ENCODE results near the gene NSL1. TPM values are rescaled to one million over a fixed set of nuclear protein-coding genes. Genes with fewer than 3 reads are reported as not detected.
"Not testable (repeated sequence)": the region's sequence is repeated elsewhere in the genome, so short reads cannot be mapped to it uniquely, and the experiment has no call there.

Gene NSL1
- total RNA-seq, 1 donor from 2014 or later, result 51.7 TPM

GRCh38 chr1:212749821-212750535 is 41.6 kb downstream of the NSL1 start:
- DNase-seq, result peak; percentile 60

DNA sequence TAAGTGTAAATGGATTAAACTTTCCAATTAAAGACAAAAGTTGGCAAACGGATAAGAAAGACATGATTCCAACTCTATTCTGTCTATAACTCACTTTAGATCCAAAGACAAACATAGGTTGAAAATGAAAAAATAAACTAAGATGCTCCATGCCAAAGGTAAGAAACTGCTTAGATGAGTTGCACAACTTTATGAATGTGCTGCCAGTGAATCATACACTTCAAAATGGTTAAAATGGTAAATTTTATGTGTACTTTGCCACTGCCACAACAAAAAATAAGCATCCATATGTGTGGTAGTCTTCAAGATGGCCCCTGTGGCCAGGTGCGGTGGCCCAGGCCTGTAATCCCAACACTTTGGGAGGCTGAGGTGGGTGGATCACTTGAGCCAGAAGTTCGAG is 45.0 kb downstream of the NSL1 start:
- no peak for DNase-seq

GRCh38 chr1:212745303-212745702 is 46.3 kb downstream of the NSL1 start:
- no peak for DNase-seq

DNA sequence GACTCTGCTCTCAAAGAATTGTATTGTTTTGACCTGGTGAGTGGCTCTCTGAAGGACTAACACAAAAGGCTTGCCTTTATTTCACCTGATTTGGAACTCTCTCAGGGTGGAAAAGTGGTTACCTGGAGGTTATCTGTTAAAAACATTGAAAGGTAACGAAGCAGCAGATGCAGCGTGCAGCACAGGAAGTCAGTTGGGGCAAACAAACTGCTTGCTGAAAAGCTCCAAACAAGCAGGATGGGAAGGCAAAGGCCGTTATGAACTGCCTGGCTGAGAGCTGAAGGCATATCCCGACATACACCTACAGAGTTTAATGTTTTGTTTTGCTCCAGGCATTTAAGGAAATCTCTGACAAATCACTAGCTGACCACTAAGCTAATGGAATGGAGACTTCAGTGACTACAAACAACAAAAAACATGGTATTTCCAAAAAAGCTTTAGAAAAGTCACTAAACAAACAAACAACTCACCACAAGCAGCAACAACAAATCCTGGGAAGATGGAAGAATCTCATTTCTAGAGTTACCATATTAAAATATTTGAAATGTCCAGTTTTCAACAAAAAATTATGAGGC is 47.6 kb downstream of the NSL1 start:
- no peak for DNase-seq

DNA sequence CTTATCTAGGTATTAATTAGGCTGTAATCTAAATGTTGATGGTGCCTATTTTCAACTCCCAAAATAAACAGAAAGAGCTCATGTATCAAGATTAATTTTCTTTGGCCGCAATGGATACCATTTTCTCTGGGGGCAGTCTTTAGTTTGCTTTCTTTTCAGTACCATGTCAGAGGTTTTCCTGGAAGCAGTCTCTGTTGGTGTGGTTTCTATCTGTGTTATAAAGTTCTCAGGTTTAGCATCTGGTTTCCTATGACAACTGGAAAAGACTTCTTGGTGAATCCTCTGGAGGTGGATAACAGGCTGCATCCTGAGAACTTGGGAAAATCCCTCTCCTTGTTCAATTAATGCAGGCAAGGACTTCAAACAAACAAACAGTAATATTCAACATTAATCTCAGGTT is 53.2 kb downstream of the NSL1 start:
- peak; percentile 19 for DNase-seq

GRCh38 chr1:212737559-212737958 is 54.0 kb downstream of the NSL1 start:
- no peak for DNase-seq

DNA sequence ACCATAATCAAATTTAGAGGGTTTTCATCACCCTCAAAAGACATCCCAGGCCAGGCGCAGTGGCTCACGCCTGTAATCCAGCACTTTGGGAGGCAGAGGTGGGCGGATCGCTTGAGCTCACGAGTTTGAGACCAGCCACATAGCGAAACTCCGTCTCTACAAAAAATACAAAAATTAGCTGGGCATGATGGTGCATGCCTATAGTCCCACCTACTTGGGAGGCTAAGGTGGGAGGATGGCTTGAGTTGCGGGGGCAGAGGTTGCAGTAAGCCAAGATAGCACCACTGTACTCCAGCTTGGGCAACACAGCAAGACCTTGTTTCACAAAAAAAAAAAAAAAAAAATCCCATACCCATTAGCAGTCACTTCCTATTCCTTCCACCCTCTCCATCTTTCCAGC is 58.5 kb downstream of the NSL1 start:
- no peak for DNase-seq

- DNase-seq, result no peak
Observed at GRCh38 chr1:212731630-212732029, 59.9 kb downstream of the NSL1 start.

DNA sequence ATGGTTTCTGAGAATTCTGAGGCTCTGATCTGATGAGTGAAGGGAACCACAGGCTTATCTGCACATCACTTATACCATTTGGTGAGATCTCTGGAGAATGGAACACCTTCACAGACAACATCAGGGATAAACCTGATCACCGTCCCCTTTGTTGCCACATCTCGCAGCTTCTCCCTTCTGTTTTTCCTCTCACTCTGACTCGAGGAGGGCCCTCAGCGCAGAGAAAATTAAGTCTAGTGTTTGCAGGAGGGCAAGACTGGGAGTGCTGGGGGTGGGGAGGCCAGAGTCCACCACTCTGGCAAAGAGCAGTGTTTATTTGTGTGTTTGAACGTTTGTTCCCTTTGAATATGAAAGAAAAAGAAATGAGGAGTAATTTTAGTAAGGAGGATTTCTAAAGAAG is 63.0 kb downstream of the NSL1 start:
- no peak for DNase-seq

DNA sequence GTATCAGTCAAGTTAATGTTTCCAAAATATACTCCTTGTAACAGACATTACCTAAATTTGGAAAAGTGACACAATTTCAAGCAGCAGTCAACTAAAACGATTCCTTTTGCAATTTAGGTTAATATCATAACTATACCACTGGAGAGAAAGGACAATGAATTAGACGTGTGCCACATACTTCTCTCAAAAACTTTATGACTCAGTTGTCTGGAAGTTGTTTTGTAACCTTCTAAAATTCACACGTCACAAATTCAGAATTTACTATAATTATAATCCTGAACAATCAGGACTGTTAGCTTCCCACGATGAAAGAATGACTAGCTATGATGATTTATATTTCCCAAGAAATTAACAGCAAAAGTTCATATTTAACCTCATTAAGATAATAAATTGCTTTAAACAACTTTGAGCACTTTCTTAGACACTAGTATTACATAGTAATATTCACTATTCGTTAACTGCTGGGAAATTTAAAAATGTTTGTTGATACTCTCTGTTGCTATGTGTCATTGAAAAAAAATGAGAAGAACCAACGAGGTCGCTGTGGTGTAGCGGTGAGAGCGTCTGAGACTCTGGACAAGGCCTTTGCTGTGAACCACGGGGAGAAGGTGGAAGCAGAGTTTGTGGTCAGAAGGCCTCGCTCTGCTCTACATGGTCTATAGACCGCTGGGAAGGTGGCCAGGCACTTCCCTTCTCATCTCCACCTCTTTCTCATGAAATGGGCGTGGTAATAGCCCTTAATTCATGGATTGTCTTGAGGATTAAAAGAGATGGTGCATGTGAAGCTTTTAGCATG is 64.0 kb downstream of the NSL1 start:
- DNase-seq, result no peak

- not testable (repeated sequence) for DNase-seq
Observed at GRCh38 chr1:212724679-212725078, 66.9 kb downstream of the NSL1 start.

DNA sequence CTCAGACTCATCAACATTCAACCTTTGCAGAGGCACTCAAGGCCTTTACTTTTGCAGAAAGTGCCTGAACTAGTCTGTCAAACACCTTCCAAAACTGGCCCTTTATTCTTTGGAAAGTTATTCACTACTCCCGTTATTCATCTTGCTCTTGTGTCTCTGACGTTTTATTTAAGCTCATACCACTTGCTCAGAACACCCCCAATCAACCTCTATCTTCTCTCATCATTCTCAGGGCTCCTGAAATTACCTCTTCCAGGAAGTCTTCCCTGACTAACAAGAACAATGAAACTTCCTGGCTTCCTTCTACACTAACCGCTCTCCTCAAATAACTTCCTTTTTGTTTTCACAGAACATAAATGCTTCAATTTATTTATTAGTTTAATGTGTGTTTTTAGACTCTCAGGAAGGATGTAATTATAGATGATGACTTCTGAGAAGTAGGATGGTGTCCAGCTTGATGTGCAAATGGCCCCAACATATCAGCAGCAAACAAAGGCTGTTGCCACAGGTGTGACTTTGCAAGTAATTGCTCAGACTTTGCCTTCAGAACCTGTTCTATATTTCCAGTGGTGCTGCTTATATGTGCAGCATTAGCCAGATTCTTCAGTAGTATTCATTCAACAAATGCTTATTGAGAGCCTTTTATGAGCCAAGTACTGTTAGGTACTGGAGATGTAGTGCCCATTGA is 69.2 kb downstream of the NSL1 start:
- DNase-seq, result no peak

- no peak for DNase-seq
Observed at GRCh38 chr1:212721388-212722247, 70.0 kb downstream of the NSL1 start.

DNA sequence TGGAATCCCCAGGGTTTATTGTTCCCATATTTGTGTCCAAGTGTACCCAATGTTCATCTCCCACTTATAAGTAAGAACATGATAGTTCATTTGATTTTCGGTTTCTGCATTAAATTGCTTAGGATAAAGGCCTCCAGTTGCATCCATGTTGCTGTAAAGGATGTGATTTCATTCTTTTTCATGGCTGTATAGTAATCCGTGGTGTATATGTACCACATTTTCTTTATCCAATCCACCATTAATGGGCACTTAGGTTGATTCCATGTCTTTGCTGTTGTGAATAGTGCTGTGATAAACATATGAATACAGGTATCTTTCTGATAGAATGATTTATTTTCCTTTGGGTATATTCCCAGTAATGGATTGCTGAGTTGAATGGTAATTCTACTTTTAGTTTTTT is 71.9 kb downstream of the NSL1 start:
- no peak for DNase-seq

DNA sequence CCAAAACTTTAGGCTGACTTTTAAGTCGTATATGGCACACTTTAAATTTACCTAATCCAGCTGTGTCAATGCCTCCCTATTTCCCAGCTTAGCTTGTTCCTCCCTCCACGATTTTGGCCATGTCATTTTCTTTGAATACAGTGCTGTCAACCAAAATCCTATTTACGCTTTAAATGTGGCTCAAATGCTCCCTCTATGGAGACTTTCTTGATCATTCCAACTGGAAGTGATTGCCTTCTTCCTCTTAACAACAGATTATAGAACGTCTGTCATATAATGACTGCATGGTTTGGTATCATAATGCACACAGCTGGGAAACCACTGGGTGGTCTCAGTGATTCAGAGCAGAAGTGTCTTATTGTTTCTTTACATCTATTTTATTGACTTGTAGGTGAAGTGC is 73.1 kb downstream of the NSL1 start:
- DNase-seq, result peak; percentile 18

GRCh38 chr1:212716161-212716560 is 75.4 kb downstream of the NSL1 start:
- DNase-seq, result no peak

GRCh38 chr1:212713465-212714136 is 78.0 kb downstream of the NSL1 start:
- no peak for DNase-seq

DNA sequence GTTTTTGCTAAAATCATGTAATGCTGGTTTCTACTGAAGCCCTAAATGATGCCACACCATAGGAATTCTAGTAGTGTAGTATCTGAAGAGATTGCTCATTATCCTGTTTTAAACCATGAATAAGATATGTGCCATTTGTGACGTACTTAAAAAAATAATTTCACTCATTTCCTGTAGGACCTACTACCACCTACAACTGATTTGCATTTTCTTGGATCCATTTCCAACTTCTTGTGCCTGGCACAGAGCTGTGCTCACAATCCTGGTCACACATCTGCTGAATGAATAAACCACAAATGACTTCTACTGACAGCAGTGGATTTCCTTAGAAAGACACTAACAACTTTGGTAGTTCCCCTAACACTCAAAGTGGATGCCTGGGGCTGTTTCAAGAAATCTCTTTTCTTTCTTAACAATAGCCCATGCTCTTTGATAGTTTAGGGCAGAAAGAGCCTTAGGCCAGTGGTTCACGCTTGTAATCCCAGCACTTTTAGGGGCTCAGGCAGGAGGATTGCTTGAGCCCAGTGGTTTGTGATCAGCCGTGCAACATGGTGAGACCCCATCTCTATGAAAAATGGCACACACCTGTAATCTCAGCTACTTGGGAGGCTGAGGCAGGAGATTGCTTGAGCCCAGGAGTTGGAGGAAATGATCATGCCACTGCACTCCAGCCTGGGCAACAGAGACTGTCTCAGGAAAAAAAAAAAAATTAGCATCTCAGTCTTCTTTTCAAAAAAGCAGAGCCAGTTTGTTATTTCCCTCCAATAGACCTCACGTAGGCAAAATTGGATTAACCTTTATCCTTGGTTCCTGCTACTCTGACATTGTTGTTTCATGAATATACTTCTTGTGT is 78.9 kb downstream of the NSL1 start:
- DNase-seq, result no peak

- not testable (repeated sequence) for DNase-seq
Observed at GRCh38 chr1:212711974-212712373, 79.6 kb downstream of the NSL1 start.

GRCh38 chr1:212710566-212710965 is 81.0 kb downstream of the NSL1 start:
- no peak for DNase-seq
